Heart right ventricle (tissue), 16 donors: ENCODE data around the gene DCX. TPM values are rescaled to one million over a fixed set of nuclear protein-coding genes. Genes with fewer than 3 reads are reported as not detected.

Experiments used
- ATAC-seq, 8 donors: fragments of 200-7000 bp; cut with Tn5 transposase; one replicate each; pipeline ENCODE4 v1.9.1; 2020; ENCODE audit warnings: mild to moderate bottlenecking in 8 of 8, moderate library complexity in 8 of 8, moderate number of reproducible peaks in 1 of 8
- DNase-seq, 2 donors: peaks; one replicate each; pipeline ENCODE4 v3.0.0-alpha.2; 2020
- H3K27ac ChIP-seq, 10 donors: fragments of 200-600 bp; sonication (generic) in 2 of 10; one replicate each; pipeline versions ENCODE4 v1.5.0 to v1.8.0; 2020 to 2022; ENCODE audit warnings: mild to moderate bottlenecking in 3 of 10
- H3K27me3 ChIP-seq, 7 donors: fragments of 200-600 bp; one replicate each; pipeline ENCODE4 v1.8.0; 2021 to 2022; ENCODE audit warnings: mild to moderate bottlenecking in 2 of 7
- H3K36me3 ChIP-seq, 9 donors: fragments of 200-600 bp; sonication (generic) in 1 of 9; one replicate each; pipeline versions ENCODE4 v1.5.0 to v1.8.0; 2020 to 2022; ENCODE audit warnings: mild to moderate bottlenecking in 2 of 9
- H3K4me1 ChIP-seq, 9 donors: fragments of 200-600 bp; sonication (generic) in 1 of 9; one replicate each; pipeline versions ENCODE4 v1.5.0 to v1.8.0; 2020 to 2022; ENCODE audit warnings: mild to moderate bottlenecking in 4 of 9
- H3K4me3 ChIP-seq, 10 donors: fragments of 200-600 bp; sonication (generic) in 2 of 10; one replicate each; pipeline versions ENCODE4 v1.5.0 to v1.8.0; 2020 to 2022; ENCODE audit warnings: mild to moderate bottlenecking in 7 of 10, moderate library complexity in 2 of 10
- H3K9me3 ChIP-seq, 11 donors: fragments of 200-600 bp in 10 of 11; sonication (generic) in 2 of 11; one replicate each; pipeline versions ENCODE4 v1.5.0 to v1.8.0; 2013 to 2022; ENCODE audit warnings: mild to moderate bottlenecking in 2 of 11, control low read depth in 1 of 11, moderate library complexity in 1 of 11
- CTCF ChIP-seq, 9 donors: fragments of 200-600 bp; sonication (generic) in 2 of 9; IDR thresholded peaks; one replicate each; pipeline versions ENCODE4 v1.5.0 to v1.8.0; 2021 to 2022; ENCODE audit warnings: antibody characterized with exemption in 9 of 9, mild to moderate bottlenecking in 5 of 9, moderate library complexity in 1 of 9
- WGBS, 2 donors: extraction: QIAGEN DNeasy Blood & Tissue Kit; methylation state at CpG; one replicate each; pipeline ENCODE4 v1.1.7; 2013; ENCODE audit warnings: inconsistent platforms in 1 of 2; 5-methylcytosine and 5-hydroxymethylcytosine counted together
- intact Hi-C, 10 donors: fragments of 100-400 bp; cut with DNase I; formaldehyde crosslinking; loops; one replicate each; pipeline versions ENCODE4 v1.11.1 to v1.14.2; 2022
- polyA plus RNA-seq, 2 donors: library from polyadenylated mRNA; stranded (reverse); fragments of 200-250 nt; gene quantifications; one replicate each; pipeline ENCODE4 v1.2.3, GENCODE V29; 2013
- total RNA-seq, 10 donors: library from RNA; stranded (reverse); fragmentation: NEBNext Ultra II Directional in 3 of 10; extraction: Animal tissue kit (Norgen Biotek cat#: 25700) in 3 of 10; gene quantifications; one replicate each; pipeline versions ENCODE4 v1.2.1 to v1.2.4, GENCODE V29; 2021 to 2023
- donor health status: Arrhythmogenic right ventricular cardiomyopathy.
- donor health status: ischemic (EF 13 %, LVEDD 7.1; RV severe dilation, severe dysfunction).
- donor health status: healthy with polysubstance abuse.
- donor health status: DM: no; HTN: yes; CAD: no.
- donor health status: DM: no; HTN: no; CAD: no.
- donor health status: ischemic (EF 25% LVEDD 6.9; RV normal size, moderate dysfunction).
- donor health status: ischemic (EF 25% LVEDD 5.7; RV mildly dilated, moderate dysfunction).
- donor health status: healthy.
- donor health status: DM: yes; HTN: yes; CAD: no.
- donor health status: Ischemic cardiomyopathy.
- donor health status: ischemic (EF 35%, LVEDD 5.7; RV mildly dilated, moderate dysfunction).
- donor health status: nonischemic (EF 11% LVEDD 7.7; RV severe dilation, severe dysfunction).
- donor health status: DM: yes; HTN: yes; CAD: no.
- donor health status: PGD.
- donor health status: ischemic (EF 29% LVEDD 5.4; RV normal size, mild dysfunction).
- donor health status: nonischemic (EF 23%, LVEDD 6.1; RV moderate dilation, normal function).

The DCX gene
- total and polyA plus RNA-seq, 12 donors, result under 0.01 to 0.18 (median 0.09) TPM; not detected in 3

- no peaks in the 10 kb centered on the region for H3K36me3 ChIP-seq
- no peak for DNase-seq
- no peak overlapping the region for H3K27ac ChIP-seq
- no peak for ATAC-seq
- peaks cover 0 to 68% (median 0%) of the 10 kb centered on the region in 7 donors for H3K27me3 ChIP-seq
- intact Hi-C loops, result loop anchor here in 6 of 10 donors (10.0 kb wide), 2 partner anchors 180 to 190 kb away; no protein-coding TSS in a partner anchor
- no peaks in the 10 kb centered on the region for H3K9me3 ChIP-seq
- no peaks in the 10 kb centered on the region for H3K4me1 ChIP-seq
- TF ChIP-seq CTCF (IDR thresholded peaks at IDR 0.05), result no peak
- H3K4me3 ChIP-seq, result no peak overlapping the region
- 73 to 75% methylated on average over 2 of the region's 2 CpGs for WGBS, 2 donors
Observed at GRCh38 chrX:111264385-111264784, 147.6 kb downstream of the DCX start.

- no peak overlapping the region for H3K27ac ChIP-seq
- H3K27me3 ChIP-seq, result peaks cover 0 to 60% (median 0%) of the 10 kb centered on the region in 7 donors
- H3K4me3 ChIP-seq, result no peak overlapping the region
- ATAC-seq (no peak), DNase-seq (no peak)
- H3K4me1 ChIP-seq, result no peaks in the 10 kb centered on the region
- H3K9me3 ChIP-seq, result no peaks in the 10 kb centered on the region
- WGBS, 2 donors, result 58 to 63% methylated on average over 3 of the region's 3 CpGs
- intact Hi-C loops, result loop anchor here in 6 of 10 donors (10.0 kb wide), 2 partner anchors 183 to 193 kb away; no protein-coding TSS in a partner anchor
- H3K36me3 ChIP-seq, result no peaks in the 10 kb centered on the region
- TF ChIP-seq CTCF (IDR thresholded peaks at IDR 0.05), result no peak
Observed at GRCh38 chrX:111262086-111262485, 149.9 kb downstream of the DCX start.

- Histone ChIP-seq H3K4me3 (no peak overlapping the region), H3K36me3 (no peaks in the 10 kb centered on the region), H3K27me3 (peaks cover 0 to 61% (median 0%) of the 10 kb centered on the region in 7 donors), H3K9me3 (no peaks in the 10 kb centered on the region), H3K27ac (no peak overlapping the region), H3K4me1 (no peaks in the 10 kb centered on the region)
- no peak for ATAC-seq
- TF ChIP-seq CTCF (IDR thresholded peaks at IDR 0.05), result no peak
- DNase-seq, result no peak
- 78 to 92% methylated on average over 3 of the region's 3 CpGs for WGBS, 2 donors
- intact Hi-C loops, result loop anchor here in 6 of 10 donors (10.0 kb wide), 2 partner anchors 184 to 194 kb away; no protein-coding TSS in a partner anchor
Observed at GRCh38 chrX:111260451-111260850, 151.5 kb downstream of the DCX start.

GRCh38 chrX:111259559-111259958 lies 152.4 kb downstream of the DCX start:
- Histone ChIP-seq H3K27me3 (peaks cover 0 to 54% (median 0%) of the 10 kb centered on the region in 7 donors), H3K4me3 (no peak overlapping the region), H3K9me3 (no peaks in the 10 kb centered on the region), H3K27ac (no peak overlapping the region), H3K4me1 (no peaks in the 10 kb centered on the region), H3K36me3 (no peaks in the 10 kb centered on the region)
- DNase-seq (no peak), ATAC-seq (no peak)
- WGBS, 2 donors, result 56 to 71% methylated on average over 3 of the region's 3 CpGs
- intact Hi-C loops, result loop anchor here in 1 of 10 donors (10.0 kb wide), 1 partner anchor 805 kb away; no protein-coding TSS in a partner anchor
- no peak for TF ChIP-seq CTCF (IDR thresholded peaks at IDR 0.05)
